GM12878 (cell line): ENCODE data around the gene NHSL2. TPM values are rescaled to one million over a fixed set of nuclear protein-coding genes. Genes with fewer than 3 reads are reported as not detected.
A peak's percentile ranks its signal among the peaks of the same experiment; 100 is the strongest.

Experiments used
- ATAC-seq: fragments of 200-7000 bp; cut with Tn5 transposase; 3 replicates; pipeline ENCODE4 v1.9.1; 2020; ENCODE audit warnings: mild to moderate bottlenecking, moderate library complexity
- BruUV-seq: library from RNA; stranded (reverse); fragments of 400-500 nt; replicated peaks from 2 replicates; lab custom pipeline; 2021; lab: Mats Ljungman, UMichigan
- CTCF ChIA-PET: fragments of 300-600 bp; sonication (Branson Sonifier 250); formaldehyde crosslinking; extraction: SDS; loops from one replicate; lab custom pipeline; 2021; ENCODE audit warnings: inconsistent platforms; lab: Yijun Ruan, JAX
- POLR2A ChIA-PET: fragments of 350-600 bp; formaldehyde crosslinking; extraction: SDS; loops from one replicate; lab custom pipeline; 2021; ENCODE audit warnings: inconsistent platforms; lab: Charles Lee
- RAD21 ChIA-PET: fragments of 300-600 bp; sonication (Branson Sonifier 250); formaldehyde crosslinking; loops from one replicate; lab custom pipeline; 2023; ENCODE audit warnings: antibody characterized with exemption; ENCODE audit not compliant: unreplicated experiment; lab: Charles Lee
- SMC1A ChIA-PET: fragments of 300-600 bp; sonication (Branson Sonifier 250); formaldehyde crosslinking; loops from one replicate; lab custom pipeline; 2023; ENCODE audit not compliant: unreplicated experiment, uncharacterized antibody; lab: Charles Lee
- DNase-seq: peaks from one replicate; pipeline ENCODE4 v3.0.0-alpha.2; 2011; ENCODE audit warnings: low read depth, low spot score
- FAIRE-seq: peaks from 3 replicates; lab custom pipeline; 2011; peaks lifted over from hg19 to GRCh38; lab: Jason Lieb, UNC
- H2AFZ ChIP-seq: 2 replicates; pipeline ENCODE4 v1.6.0; 2011; ENCODE audit warnings: low read depth, low read length, control low read depth; ENCODE audit not compliant: control insufficient read depth
- H3K27ac ChIP-seq: 2 replicates; pipeline ENCODE4 v1.5.1; 2011; ENCODE audit warnings: control low read depth; ENCODE audit not compliant: control insufficient read depth, insufficient read depth
- H3K27me3 ChIP-seq, 2 experiments: replicated peaks in 1 of 2; 2 replicates each; pipeline versions ENCODE4 v1.6.0 to v1.6.1; 2011; ENCODE audit warnings: low read length in 1 of 2; ENCODE audit not compliant: control insufficient read depth in 2 of 2, insufficient read depth in 2 of 2
- H3K36me3 ChIP-seq, 2 experiments: 2 replicates each; pipeline ENCODE4 v1.5.1; 2011; ENCODE audit warnings: low read length in 1 of 2; ENCODE audit not compliant: control insufficient read depth in 2 of 2, insufficient read depth in 2 of 2
- H3K4me1 ChIP-seq: 2 replicates; pipeline ENCODE4 v1.6.1; 2011; ENCODE audit warnings: mild to moderate bottlenecking, low read length, moderate library complexity, mixed read lengths; ENCODE audit not compliant: control insufficient read depth, insufficient read depth
- H3K4me2 ChIP-seq: 2 replicates; pipeline ENCODE4 v1.6.0; 2011; ENCODE audit warnings: control low read depth; ENCODE audit not compliant: control insufficient read depth, insufficient read depth
- H3K4me3 ChIP-seq: fragments of 200-600 bp; sonication (generic); 2 replicates; pipeline ENCODE4 v1.5.1; 2016
- H3K79me2 ChIP-seq: 2 replicates; pipeline ENCODE4 v1.6.0; 2011; ENCODE audit warnings: low read length; ENCODE audit not compliant: control insufficient read depth, insufficient read depth
- H3K9ac ChIP-seq: 2 replicates; pipeline ENCODE4 v1.8.0; 2011; ENCODE audit warnings: low read length, control low read depth, mixed read lengths; ENCODE audit not compliant: control insufficient read depth, insufficient read depth
- H3K9me3 ChIP-seq: replicated peaks from 3 replicates; pipeline ENCODE4 v1.5.1; 2011; ENCODE audit warnings: mild to moderate bottlenecking, low read length; ENCODE audit not compliant: control insufficient read depth, insufficient read depth
- H4K20me1 ChIP-seq: 2 replicates; pipeline ENCODE4 v1.6.0; 2011; ENCODE audit not compliant: control insufficient read depth, insufficient read depth
- CREM ChIP-seq: IDR thresholded peaks from 2 replicates; pipeline ENCODE4 v1.6.1; 2014; ENCODE audit warnings: antibody characterized with exemption, low read depth
- ETV6 ChIP-seq, 2 experiments: fragments of 450-650 bp in 1 of 2; IDR thresholded peaks in 1 of 2; conservative IDR thresholded peaks in 1 of 2; 2 replicates each; pipeline ENCODE4 v1.6.1; 2014; ENCODE audit warnings: antibody characterized with exemption in 1 of 2, borderline replicate concordance in 1 of 2, low read depth in 1 of 2, mild to moderate bottlenecking in 1 of 2, moderate library complexity in 1 of 2
- RAD21 ChIP-seq: IDR thresholded peaks from 2 replicates; pipeline ENCODE4 v1.6.1; 2011; ENCODE audit warnings: mild to moderate bottlenecking, low read depth, low read length, moderate library complexity; ENCODE audit not compliant: insufficient read depth
- RELA ChIP-seq: fragments of 450-650 bp; IDR thresholded peaks from 2 replicates; pipeline ENCODE4 v1.8.0; 2014; ENCODE audit warnings: borderline replicate concordance; ENCODE audit not compliant: partially characterized antibody
- TAF1 ChIP-seq: IDR thresholded peaks from 2 replicates; pipeline ENCODE4 v1.6.1; 2011; ENCODE audit warnings: mild to moderate bottlenecking, low read depth, low read length, borderline replicate concordance
- WGBS: methylation state at CpG from one replicate; pipeline ENCODE4 v1.1.6; 2016; ENCODE audit warnings: low lambda C conversion rate; ENCODE audit not compliant: insufficient replicate concordance, insufficient coverage; ENCODE audit errors: missing lambda C conversion rate; 5-methylcytosine and 5-hydroxymethylcytosine counted together
- in situ Hi-C: fragments of 300-500 bp; cut with MboI; formaldehyde crosslinking; loops from 9 replicates; pipeline ENCODE4 v1.14.3; 2018; ENCODE audit warnings: mixed read lengths
- intact Hi-C: fragments of 100-400 bp; cut with micrococcal nuclease; formaldehyde crosslinking; loops from one replicate; pipeline ENCODE4 v1.14.2; 2022; ENCODE audit not compliant: unreplicated experiment
- polyA plus RNA-seq, 11 experiments: library from polyadenylated mRNA; depleted of rRNA in 4 of 11; unstranded in 6 of 11; stranded (reverse) in 5 of 11; fragments of >200 nt; fragmentation: Nextera tagmentation in 4 of 11; fragmentation: Illumina TruSeq in 1 of 11; extraction: Ambion mirVana in 4 of 11; extraction: Trizol in 1 of 11; gene quantifications; 1 replicate in 1 of 11; 2 replicates in 10 of 11; pipeline versions ENCODE4 v1.2.1 to v1.2.3, GENCODE V29; 2011 to 2016; ENCODE audit warnings: inconsistent platforms in 2 of 11, missing spikeins in 2 of 11, low read depth in 1 of 11
- total RNA-seq, 4 experiments: library from RNA; depleted of rRNA in 3 of 4; stranded (reverse); fragments of >200 nt in 3 of 4; fragmentation: Illumina TruSeq in 1 of 4; extraction: Trizol in 1 of 4; gene quantifications; 2 replicates each; pipeline versions ENCODE4 v1.2.1 to v1.2.3, GENCODE V29; 2013 to 2021
- TF ChIP-seq, protein P1 (sequence below), 3 experiments: IDR thresholded peaks in 2 of 3; conservative IDR thresholded peaks in 1 of 3; 2 replicates each; pipeline ENCODE4 v1.5.1; 2011; ENCODE audit warnings: low read depth in 3 of 3, low read length in 3 of 3, mild to moderate bottlenecking in 3 of 3, control low read depth in 2 of 3, moderate library complexity in 2 of 3, inconsistent platforms in 1 of 3, mixed read lengths in 1 of 3; ENCODE audit not compliant: control insufficient read depth in 2 of 3, insufficient read depth in 1 of 3; ENCODE audit errors: extremely low read depth in 1 of 3
- TF ChIP-seq, protein P2 (sequence below): IDR thresholded peaks from 2 replicates; pipeline ENCODE4 v1.6.1; 2012; ENCODE audit warnings: low read depth, low read length, improper control_type of control experiment

Gene NHSL2
- total and polyA plus RNA-seq, 10 of the 15 experiments (the other 5 are each of a cell fraction or from before 2014, with no cell fraction given), result 0.05 to 0.53 (median 0.07) TPM; not detected in 2

DNA sequence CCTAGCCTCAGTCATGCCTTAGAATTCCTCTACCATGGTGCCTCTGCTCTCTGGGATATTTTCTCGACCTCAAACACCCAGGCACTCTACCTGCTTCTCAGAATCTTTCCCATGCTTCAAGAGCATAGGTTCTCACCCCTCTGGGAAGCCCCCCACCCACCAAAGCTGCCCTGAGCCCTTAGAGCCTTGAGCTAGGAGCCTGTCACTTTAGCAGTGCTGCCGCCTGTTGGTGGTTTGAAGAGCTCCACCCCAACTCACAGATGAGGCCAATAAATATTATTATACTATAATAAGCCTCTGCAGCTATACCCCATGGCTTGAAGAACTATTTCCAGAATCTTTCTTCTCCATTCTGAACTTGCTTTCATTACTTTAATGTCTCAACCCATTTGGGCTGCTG lies 111.3 kb downstream of the NHSL2 start:
- in situ Hi-C loops, result loop anchor here (5.0 kb wide), 1 partner anchor 105 kb away; no protein-coding TSS in a partner anchor
- no peak overlapping the region for H3K4me2 ChIP-seq
- ChIA-PET POLR2A (no interaction called here), SMC1A (interaction anchor here (1.6 to 5.4 kb wide), 3 partner anchors 9 to 159 kb away, joined by 4 to 45 read pairs (median 6); partner anchors contain the start of gene PIN4), CTCF (interaction anchor here (0.8 to 8.0 kb wide), 14 partner anchors 8 to 103 kb away, joined by 3 to 81 read pairs (median 4); no protein-coding TSS in a partner anchor)
- no peak for FAIRE-seq
- 3% methylated on average over 2 of the region's 2 CpGs for WGBS
- peaks cover 9% of the 10 kb centered on the region for H3K4me1 ChIP-seq
- no peak for DNase-seq
- H3K9ac ChIP-seq, result no peak overlapping the region
- peak overlapping the region; percentile 4; the same call in 1 of the 2 replicates for H3K27ac ChIP-seq
- H3K4me3 ChIP-seq, result no peak overlapping the region
- H3K9me3 ChIP-seq, result no peaks in the 10 kb centered on the region
- H2AFZ ChIP-seq, result no peak overlapping the region
- H3K79me2 ChIP-seq, result no peaks in the 10 kb centered on the region
- intact Hi-C loops, result no loop called here
- no TSS peak for BruUV-seq
- H3K36me3 ChIP-seq, result no peaks in the 10 kb centered on the region
- H3K27me3 ChIP-seq, result no peaks in the 10 kb centered on the region
- TF ChIP-seq TAF1 (no peak), RELA (no peak), ETV6 (conservative IDR thresholded peaks at IDR 0.05 in 1 of 2, IDR thresholded peaks at IDR 0.05 in 1 of 2; ENCODE audit: borderline replicate concordance in 1 of 2, low read depth in 1 of 2) (no peak), CREM (no peak), RAD21 (peak; percentile 32; the same call in 1 of the 2 replicates)
- TF ChIP-seq, protein P1, sequence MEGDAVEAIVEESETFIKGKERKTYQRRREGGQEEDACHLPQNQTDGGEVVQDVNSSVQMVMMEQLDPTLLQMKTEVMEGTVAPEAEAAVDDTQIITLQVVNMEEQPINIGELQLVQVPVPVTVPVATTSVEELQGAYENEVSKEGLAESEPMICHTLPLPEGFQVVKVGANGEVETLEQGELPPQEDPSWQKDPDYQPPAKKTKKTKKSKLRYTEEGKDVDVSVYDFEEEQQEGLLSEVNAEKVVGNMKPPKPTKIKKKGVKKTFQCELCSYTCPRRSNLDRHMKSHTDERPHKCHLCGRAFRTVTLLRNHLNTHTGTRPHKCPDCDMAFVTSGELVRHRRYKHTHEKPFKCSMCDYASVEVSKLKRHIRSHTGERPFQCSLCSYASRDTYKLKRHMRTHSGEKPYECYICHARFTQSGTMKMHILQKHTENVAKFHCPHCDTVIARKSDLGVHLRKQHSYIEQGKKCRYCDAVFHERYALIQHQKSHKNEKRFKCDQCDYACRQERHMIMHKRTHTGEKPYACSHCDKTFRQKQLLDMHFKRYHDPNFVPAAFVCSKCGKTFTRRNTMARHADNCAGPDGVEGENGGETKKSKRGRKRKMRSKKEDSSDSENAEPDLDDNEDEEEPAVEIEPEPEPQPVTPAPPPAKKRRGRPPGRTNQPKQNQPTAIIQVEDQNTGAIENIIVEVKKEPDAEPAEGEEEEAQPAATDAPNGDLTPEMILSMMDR (IDR thresholded peaks at IDR 0.05 in 2 of 3, conservative IDR thresholded peaks at IDR 0.05 in 1 of 3; ENCODE audit: control insufficient read depth in 2 of 3, extremely low read depth in 1 of 3, insufficient read depth in 1 of 3, low read depth in 3 of 3, low read length in 3 of 3), result peak; percentile 21 to 61 (median 43); a peak in 4 of 6 replicates
- TF ChIP-seq, protein P2, sequence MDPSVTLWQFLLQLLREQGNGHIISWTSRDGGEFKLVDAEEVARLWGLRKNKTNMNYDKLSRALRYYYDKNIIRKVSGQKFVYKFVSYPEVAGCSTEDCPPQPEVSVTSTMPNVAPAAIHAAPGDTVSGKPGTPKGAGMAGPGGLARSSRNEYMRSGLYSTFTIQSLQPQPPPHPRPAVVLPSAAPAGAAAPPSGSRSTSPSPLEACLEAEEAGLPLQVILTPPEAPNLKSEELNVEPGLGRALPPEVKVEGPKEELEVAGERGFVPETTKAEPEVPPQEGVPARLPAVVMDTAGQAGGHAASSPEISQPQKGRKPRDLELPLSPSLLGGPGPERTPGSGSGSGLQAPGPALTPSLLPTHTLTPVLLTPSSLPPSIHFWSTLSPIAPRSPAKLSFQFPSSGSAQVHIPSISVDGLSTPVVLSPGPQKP, result no peak
- TF ChIP-seq, all 136 proteins: peak for 2
- peak; percentile 36 for ATAC-seq
- RAD21 ChIA-PET, result interaction anchor here (1.4 to 5.9 kb wide), 2 partner anchors 9 to 104 kb away, joined by 6 to 43 read pairs; no protein-coding TSS in a partner anchor
- H4K20me1 ChIP-seq, result no peaks in the 10 kb centered on the region
